GM19452 (cell line): ENCODE data around the gene RNF187.
A peak's percentile ranks its signal among the peaks of the same experiment; 100 is the strongest.
"Not testable (repeated sequence)": the region's sequence is repeated elsewhere in the genome, so short reads cannot be mapped to it uniquely, and the experiment has no call there.

Source experiments
- ATAC-seq: cut with Tn5 transposase; IDR thresholded peaks from one replicate; pipeline ENCODE4 v1.9.1; 2021; ENCODE audit not compliant: unreplicated experiment

Gene RNF187

GRCh38 chr1:228486596-228487335 lies 416 bp upstream of the RNF187 start:
- peak; percentile 54 for ATAC-seq

DNA sequence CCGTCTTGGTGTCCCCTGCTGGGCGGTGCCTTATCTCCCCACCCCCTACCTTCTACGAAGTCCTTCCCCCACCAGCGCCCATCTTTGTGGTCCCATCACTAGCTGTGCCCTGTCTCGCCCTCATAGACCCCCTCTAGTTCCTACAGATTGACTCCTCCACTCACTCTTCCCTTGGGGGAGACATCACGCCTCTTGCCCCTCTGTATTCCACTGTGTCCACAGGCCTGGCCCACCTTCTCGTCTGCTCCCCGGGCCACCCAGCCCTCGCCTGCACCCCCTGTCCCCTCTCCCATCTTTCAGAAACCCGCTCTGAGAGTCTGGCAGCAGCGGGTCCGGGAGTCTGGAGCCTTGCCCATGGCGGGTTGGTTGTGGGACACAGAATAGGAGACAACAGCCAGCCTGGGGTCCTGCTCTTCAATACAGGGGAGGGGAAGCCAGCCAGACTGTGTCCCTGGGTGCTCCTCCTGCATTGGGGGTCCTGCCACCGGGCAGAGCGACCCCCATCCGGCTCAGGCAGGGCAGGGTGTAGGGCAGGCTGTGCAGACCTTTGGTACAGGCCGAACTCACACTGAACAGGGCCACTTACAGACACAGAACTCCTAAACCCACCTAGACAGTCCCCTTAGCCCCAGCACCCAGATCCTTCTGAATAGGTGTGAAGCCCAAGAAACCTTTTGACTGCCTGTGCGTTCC lies 1.1 kb downstream of the RNF187 start:
- no peak for ATAC-seq

- ATAC-seq: no peak
These were observed 1.9 kb downstream of the RNF187 start for GRCh38 chr1:228488818-228489674.

GRCh38 chr1:228490120-228491078 lies 3.2 kb downstream of the RNF187 start:
- no peak for ATAC-seq

DNA sequence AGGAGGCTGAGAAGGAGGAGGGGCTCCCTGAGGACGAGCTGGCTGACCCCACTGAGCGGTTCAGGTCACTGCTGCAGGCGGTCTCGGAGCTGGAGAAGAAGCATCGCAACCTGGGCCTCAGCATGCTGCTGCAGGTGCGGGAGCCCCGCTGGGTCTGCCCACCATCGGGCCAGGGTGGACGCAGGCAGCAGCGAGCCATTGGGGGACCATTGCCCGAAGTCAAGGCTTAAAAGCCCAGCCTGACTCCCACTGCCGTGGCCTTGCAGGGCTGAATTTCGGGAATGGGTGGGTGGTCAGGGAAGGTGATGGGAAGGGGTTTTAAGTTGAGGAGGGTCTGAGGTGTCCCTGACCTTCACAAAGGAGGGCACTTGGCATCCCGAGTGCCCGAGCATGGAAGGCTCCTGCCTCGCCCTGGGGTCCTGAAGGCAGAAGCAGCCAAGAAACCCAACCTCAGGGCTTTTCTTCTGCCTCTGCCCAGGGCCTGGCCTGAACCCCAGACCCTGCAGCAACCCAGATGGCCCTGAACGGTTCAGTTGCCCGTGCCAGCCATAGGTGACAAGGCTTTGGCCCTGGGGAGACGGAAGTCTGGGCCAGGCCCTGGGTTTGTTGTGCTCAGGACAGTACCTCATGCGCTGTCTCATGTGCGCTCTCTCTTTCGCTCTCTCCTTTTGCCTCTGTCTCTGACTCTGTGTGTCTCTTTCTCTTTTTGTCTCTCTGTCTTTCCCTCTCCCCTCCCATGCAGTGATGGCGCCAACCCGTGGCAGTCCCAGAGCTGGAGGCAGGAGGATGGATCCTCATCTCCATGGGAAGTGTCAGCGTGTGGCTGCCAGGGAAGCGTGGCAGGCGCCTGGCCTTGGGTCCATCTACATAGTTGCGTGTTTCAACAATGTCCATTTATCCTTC lies 6.2 kb downstream of the RNF187 start:
- ATAC-seq: no peak

GRCh38 chr1:228494044-228494353 lies 6.8 kb downstream of the RNF187 start:
- ATAC-seq: no peak

- ATAC-seq: no peak
These were observed 7.2 kb downstream of the RNF187 start for GRCh38 chr1:228494391-228494790.

GRCh38 chr1:228494970-228495853 lies 8.0 kb downstream of the RNF187 start:
- no peak for ATAC-seq

- ATAC-seq: no peak
These were observed 8.9 kb downstream of the RNF187 start for GRCh38 chr1:228496084-228496483.

DNA sequence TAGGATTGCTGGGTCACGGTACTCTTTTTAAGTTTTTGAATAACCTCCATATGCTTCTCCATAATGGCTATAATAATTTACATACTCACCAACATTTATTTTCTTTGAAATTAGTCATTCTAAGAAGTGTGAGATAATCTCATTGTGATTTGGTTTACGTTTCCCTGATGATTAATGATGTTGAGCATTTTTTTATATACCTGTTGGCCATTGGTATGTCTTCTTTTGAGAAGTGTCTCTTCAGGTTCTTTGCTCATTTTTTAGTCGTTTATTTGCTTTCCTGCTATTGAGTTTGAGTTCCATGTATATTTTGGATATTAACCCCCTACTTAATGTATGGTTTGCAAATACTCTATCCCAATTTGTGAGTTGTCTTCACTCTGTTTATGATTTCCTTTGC lies 9.3 kb downstream of the RNF187 start:
- ATAC-seq: no peak

DNA sequence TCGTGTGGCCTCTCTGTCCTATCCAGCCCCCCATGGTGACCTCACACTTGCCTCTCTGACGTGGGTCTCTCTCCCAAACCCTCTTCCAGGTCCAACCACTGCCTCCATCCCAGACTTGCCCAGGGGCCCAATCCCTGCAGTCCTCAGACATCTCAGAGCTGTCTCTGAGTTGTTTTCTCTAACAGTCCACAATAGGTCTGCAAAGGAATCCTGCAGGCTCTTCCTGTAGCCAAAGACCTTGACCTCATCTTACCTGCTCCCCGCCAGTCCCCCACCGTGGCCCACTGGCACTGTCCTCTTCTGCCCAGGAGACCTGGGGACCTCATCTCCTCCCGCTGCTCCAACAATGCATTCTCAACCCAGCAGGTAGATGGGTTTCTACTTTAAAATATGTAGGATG lies 10.0 kb downstream of the RNF187 start:
- ATAC-seq: no peak

DNA sequence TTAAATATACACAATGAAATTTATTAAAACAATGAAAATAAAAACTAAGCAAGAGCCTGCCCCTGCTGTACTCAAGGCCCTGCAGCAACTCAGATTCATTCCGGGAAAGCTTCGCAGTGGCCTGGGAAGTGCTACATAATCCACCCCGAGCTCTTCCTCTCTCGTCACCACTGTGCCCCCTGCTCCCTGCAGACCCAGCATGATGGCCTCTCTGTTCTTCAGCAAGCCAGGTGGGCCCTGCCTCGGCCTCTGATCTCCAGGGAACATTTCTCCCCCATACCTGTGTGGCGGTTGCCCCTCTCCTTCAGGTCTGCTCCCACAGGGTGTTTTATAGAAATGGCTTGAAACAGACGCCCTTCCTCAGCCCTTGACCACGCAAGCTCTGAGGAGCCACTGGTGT lies 10.6 kb downstream of the RNF187 start:
- no peak for ATAC-seq

- ATAC-seq: peak; percentile 28
These were observed 13.1 kb downstream of the RNF187 start for GRCh38 chr1:228500143-228500734.

DNA sequence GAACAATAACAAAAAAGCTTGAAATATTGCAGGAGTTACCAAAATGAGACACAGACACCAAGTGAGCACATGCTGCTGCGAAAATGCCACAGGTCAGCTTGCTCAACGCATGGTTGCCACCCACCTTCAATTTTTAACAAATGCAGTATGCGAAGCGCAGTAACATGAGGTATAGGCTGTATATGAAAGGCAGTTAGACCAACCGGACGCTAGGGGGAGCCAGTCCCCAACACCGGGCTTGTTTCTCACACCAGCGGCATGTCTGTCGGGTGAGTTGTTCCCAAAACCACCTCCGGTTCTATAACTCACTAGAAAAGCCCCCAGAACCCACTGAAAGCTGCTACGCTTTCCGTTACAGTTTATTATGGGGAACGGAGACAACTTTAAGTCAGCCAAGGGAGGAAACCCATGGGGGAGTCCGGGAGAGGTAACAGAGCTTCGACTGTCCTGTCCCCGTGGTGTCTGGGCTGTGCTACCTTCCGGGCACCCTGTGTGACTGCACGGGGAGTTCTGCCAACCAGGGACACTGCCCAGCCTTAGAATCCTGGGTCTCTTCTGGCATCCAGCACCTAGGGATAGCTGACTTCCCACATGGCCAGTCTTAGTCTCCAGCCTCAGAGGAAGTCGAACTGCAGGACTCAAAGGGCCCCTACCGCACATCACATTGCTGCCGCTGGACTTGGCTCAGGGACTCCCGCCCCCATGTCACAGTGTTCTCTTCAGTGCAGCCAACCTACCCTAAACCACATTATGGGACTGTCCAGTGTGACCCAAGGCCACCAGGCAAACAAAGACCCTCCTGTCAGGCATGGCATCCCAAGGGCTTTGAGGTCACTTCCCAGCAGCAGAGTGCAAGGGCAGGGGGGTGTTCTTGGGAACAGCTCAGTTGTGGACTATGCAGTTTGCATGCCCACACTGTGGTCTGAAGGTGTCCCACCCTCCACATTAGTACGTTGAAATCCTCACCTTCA lies 14.0 kb downstream of the RNF187 start:
- ATAC-seq: peak; percentile 97

- no peak for ATAC-seq
These were observed 15.3 kb downstream of the RNF187 start for GRCh38 chr1:228502522-228502921.

- not testable (repeated sequence) for ATAC-seq
These were observed 18.8 kb downstream of the RNF187 start for GRCh38 chr1:228505944-228506343.

- no peak for ATAC-seq
These were observed 20.9 kb downstream of the RNF187 start for GRCh38 chr1:228507961-228508652.
